Upper lobe of left lung (tissue), 6 donors: Measurements from ENCODE around the gene PLCL2. TPM values are rescaled to one million over a fixed set of nuclear protein-coding genes. Genes with fewer than 3 reads are reported as not detected.
A peak's percentile ranks its signal among the peaks of the same experiment; 100 is the strongest.

Experiments used
- ATAC-seq, 2 donors: fragments of 200-7000 bp; cut with Tn5 transposase; one replicate each; pipeline ENCODE4 v1.9.1; 2022; ENCODE audit warnings: mild to moderate bottlenecking in 2 of 2, moderate library complexity in 2 of 2; ENCODE audit not compliant: low FRiP score in 2 of 2
- DNase-seq, 2 donors: peaks; one replicate each; pipeline ENCODE4 v3.0.0-alpha.2; 2019 to 2020
- H3K27ac ChIP-seq, 4 donors: fragments of 200-600 bp; sonication (generic); one replicate each; pipeline ENCODE4 v1.5.1; 2016 to 2019
- H3K27me3 ChIP-seq, 4 donors: fragments of 200-600 bp; sonication (generic); one replicate each; pipeline ENCODE4 v1.5.1; 2017 to 2019
- H3K36me3 ChIP-seq, 4 donors: fragments of 200-600 bp; sonication (generic); one replicate each; pipeline ENCODE4 v1.5.1; 2016 to 2019
- H3K4me1 ChIP-seq, 4 donors: fragments of 200-600 bp; sonication (generic); one replicate each; pipeline ENCODE4 v1.5.1; 2018 to 2019
- H3K4me3 ChIP-seq, 4 donors: fragments of 200-600 bp; sonication (generic); one replicate each; pipeline ENCODE4 v1.5.1; 2017 to 2019; ENCODE audit warnings: mild to moderate bottlenecking in 2 of 4, moderate library complexity in 1 of 4
- H3K9me3 ChIP-seq, 4 donors: fragments of 200-600 bp; sonication (generic); one replicate each; pipeline ENCODE4 v1.5.1; 2018 to 2019
- EP300 ChIP-seq, 4 donors: sonication (generic); formaldehyde crosslinking; IDR thresholded peaks; one replicate each; pipeline ENCODE4 v1.5.1; 2017; ENCODE audit warnings: antibody characterized with exemption in 4 of 4, control low read depth in 2 of 4
- POLR2A ChIP-seq, 4 donors: fragments of 450-650 bp; IDR thresholded peaks; one replicate each; pipeline ENCODE4 v1.5.1; 2016 to 2017; ENCODE audit warnings: antibody characterized with exemption in 4 of 4, mild to moderate bottlenecking in 2 of 4
- POLR2AphosphoS5 ChIP-seq, 2 donors: sonication (generic); formaldehyde crosslinking; IDR thresholded peaks; one replicate each; pipeline ENCODE4 v1.5.1; 2017; ENCODE audit warnings: antibody characterized with exemption in 2 of 2
- WGBS, 2 donors: methylation state at CpG; one replicate each; pipeline ENCODE4 v1.1.5; 2017 to 2018; 5-methylcytosine and 5-hydroxymethylcytosine counted together
- total RNA-seq, 6 donors: library from RNA; depleted of rRNA in 4 of 6; stranded (reverse); fragments of >200 nt in 4 of 6; gene quantifications; one replicate each; pipeline versions ENCODE4 v1.1.0 to v1.2.1, GENCODE V29; 2016 to 2021
- TF ChIP-seq, protein P1 (sequence below), 6 experiments: fragments of 450-650 bp in 4 of 6; fragments of 200-600 bp in 2 of 6; sonication (generic) in 2 of 6; IDR thresholded peaks; one replicate each; pipeline ENCODE4 v1.5.1; 2016 to 2019; ENCODE audit warnings: antibody characterized with exemption in 6 of 6
- donor health status: DM: no; HTN: no; CAD: no; lungs with moderate emphysema.
- donor health status: DM: no; HTN: yes; CAD: no; lungs with severe emphysema.

PLCL2 gene
- total RNA-seq, 6 donors from 2014 or later = 6.5 to 15.8 (median 10.7) TPM

DNA sequence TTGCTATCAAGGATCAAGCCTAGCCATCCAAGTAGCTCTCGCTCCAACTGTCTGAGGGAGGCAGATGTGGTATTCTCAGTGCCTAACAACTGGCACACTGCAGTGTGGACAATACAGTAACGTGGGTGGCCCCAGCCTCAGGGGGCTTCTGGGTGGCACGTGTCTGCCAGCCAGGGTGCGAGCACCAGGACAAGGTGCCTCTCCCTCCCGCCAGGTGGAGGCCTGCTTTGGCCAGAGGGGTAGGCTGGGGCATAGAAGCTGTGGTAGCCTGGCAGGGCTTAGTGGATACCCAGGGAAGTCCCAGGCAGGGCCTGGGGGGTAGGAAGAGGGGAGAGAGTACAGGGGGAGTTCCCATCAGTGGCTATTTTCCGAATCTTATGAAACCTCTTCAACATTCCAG is 234.0 kb downstream of the PLCL2 start:
- peak in 1 of 2 donors; percentile 20 for DNase-seq
- H3K4me1 ChIP-seq = no peaks in the 10 kb centered on the region
- no peak for TF ChIP-seq POLR2A (IDR thresholded peaks at IDR 0.05)
- no peak for TF ChIP-seq EP300 (IDR thresholded peaks at IDR 0.05)
- no peak for TF ChIP-seq POLR2AphosphoS5 (IDR thresholded peaks at IDR 0.05)
- no peaks in the 10 kb centered on the region for H3K27me3 ChIP-seq
- H3K27ac ChIP-seq = no peak overlapping the region
- no peaks in the 10 kb centered on the region for H3K36me3 ChIP-seq
- no peak overlapping the region for H3K4me3 ChIP-seq
- no peaks in the 10 kb centered on the region for H3K9me3 ChIP-seq
- 94 to 97% methylated on average over 2 to 6 of the region's 6 CpGs for WGBS, 2 donors
- no peak for ATAC-seq

DNA sequence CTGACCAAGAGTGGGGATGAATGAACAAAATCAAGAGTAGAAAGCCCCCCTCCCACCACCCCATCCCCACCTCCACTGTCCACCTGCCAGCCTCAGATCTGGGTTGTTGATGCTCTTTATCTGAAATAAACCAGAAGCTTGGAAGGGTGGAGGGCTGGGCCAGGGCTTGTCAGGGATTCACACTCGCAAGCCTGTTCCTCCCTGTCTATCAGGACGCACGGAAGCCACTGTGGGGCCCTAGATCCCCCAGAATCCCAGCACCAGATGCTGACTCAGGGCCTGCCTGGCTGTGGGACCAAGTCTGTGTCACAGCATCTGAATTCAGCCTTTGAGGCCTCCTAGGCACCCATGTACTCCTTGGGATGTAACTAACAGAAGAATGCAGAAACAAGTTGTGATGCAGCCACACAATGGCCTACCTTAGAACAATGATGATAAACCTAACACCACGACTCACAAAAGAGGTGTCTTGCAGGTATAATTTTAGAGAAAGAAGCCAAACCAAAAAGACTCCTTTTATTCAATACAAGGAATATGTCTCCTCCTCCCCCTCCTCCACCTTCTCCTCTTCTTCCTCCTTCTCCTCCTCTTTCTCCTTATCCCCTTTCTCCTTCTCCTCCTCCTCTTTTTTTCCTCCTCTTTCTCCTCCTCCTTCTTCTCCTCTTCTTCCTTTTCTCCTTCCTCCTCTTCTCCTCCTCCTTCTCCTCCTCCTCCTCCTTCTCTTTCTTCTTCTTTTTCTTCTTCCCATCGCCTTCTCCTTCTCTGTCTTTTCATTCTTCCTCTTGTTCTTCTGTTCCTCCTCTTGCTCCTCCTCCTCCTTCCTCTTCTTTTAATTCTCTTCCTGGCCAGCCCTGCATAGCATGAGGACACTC is 234.7 kb downstream of the PLCL2 start:
- TF ChIP-seq EP300 (IDR thresholded peaks at IDR 0.05) = no peak
- TF ChIP-seq POLR2AphosphoS5 (IDR thresholded peaks at IDR 0.05) = no peak
- TF ChIP-seq POLR2A (IDR thresholded peaks at IDR 0.05) = no peak
- TF ChIP-seq, protein P1, sequence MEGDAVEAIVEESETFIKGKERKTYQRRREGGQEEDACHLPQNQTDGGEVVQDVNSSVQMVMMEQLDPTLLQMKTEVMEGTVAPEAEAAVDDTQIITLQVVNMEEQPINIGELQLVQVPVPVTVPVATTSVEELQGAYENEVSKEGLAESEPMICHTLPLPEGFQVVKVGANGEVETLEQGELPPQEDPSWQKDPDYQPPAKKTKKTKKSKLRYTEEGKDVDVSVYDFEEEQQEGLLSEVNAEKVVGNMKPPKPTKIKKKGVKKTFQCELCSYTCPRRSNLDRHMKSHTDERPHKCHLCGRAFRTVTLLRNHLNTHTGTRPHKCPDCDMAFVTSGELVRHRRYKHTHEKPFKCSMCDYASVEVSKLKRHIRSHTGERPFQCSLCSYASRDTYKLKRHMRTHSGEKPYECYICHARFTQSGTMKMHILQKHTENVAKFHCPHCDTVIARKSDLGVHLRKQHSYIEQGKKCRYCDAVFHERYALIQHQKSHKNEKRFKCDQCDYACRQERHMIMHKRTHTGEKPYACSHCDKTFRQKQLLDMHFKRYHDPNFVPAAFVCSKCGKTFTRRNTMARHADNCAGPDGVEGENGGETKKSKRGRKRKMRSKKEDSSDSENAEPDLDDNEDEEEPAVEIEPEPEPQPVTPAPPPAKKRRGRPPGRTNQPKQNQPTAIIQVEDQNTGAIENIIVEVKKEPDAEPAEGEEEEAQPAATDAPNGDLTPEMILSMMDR (IDR thresholded peaks at IDR 0.05) = no peak
- no peak for ATAC-seq
- WGBS, 2 donors = 68 to 76% methylated on average over 5 of the region's 5 CpGs
- Histone ChIP-seq H3K4me3 (no peak overlapping the region), H3K27ac (no peak overlapping the region), H3K4me1 (no peaks in the 10 kb centered on the region), H3K36me3 (no peaks in the 10 kb centered on the region), H3K9me3 (no peaks in the 10 kb centered on the region), H3K27me3 (no peaks in the 10 kb centered on the region)
- no peak for DNase-seq

DNA sequence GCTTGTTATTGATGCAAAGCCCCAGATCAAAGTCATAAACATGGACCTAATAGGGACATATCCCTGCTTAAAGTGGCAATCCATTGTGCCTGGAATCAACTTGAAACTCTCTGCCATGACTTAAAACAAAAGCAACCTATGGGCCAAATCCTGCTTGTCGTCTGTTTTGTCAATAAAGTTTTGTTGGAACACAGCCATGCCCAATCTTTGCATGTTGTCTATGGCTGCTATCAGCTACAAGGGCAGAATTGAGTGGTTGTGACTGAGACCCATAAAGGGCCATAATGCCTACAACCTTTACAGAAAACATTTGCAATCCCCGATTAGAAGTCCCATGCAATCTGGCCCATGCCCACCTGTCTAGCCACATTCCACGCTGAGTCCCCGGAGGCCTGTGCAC is 235.4 kb downstream of the PLCL2 start:
- H3K36me3 ChIP-seq = no peaks in the 10 kb centered on the region
- H3K27me3 ChIP-seq = no peaks in the 10 kb centered on the region
- no peak overlapping the region for H3K27ac ChIP-seq
- H3K4me1 ChIP-seq = no peaks in the 10 kb centered on the region
- no peaks in the 10 kb centered on the region for H3K9me3 ChIP-seq
- no peak for TF ChIP-seq POLR2A (IDR thresholded peaks at IDR 0.05)
- TF ChIP-seq POLR2AphosphoS5 (IDR thresholded peaks at IDR 0.05) = no peak
- no peak for TF ChIP-seq EP300 (IDR thresholded peaks at IDR 0.05)
- TF ChIP-seq, protein P1 (IDR thresholded peaks at IDR 0.05) = no peak
- DNase-seq (no peak), ATAC-seq (no peak)
- 91 to 92% methylated on average over 4 of the region's 4 CpGs for WGBS, 2 donors
- H3K4me3 ChIP-seq = no peak overlapping the region

DNA sequence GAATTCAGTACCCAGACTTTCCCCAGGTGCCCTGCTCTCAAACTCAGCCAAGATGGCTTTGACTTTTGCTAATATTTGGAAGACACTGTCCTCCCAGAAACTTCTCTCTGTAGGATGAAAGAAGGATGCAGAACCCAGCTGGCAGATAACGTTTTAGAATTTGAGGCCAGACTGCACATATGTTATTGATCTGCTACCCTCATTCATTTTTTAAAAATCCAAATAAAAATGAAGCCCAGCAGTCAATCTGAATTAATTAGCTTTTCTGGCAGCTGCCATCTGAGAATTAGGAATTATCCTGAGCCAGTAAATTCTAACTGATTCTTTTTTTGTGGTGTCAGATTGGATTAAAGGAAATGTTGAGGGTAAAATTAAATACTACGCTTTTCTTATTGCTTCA is 236.6 kb downstream of the PLCL2 start:
- Histone ChIP-seq H3K4me3 (no peak overlapping the region), H3K4me1 (no peaks in the 10 kb centered on the region), H3K27ac (no peak overlapping the region), H3K27me3 (no peaks in the 10 kb centered on the region), H3K9me3 (no peaks in the 10 kb centered on the region), H3K36me3 (no peaks in the 10 kb centered on the region)
- no peak for ATAC-seq
- DNase-seq = no peak
- no peak for TF ChIP-seq POLR2A (IDR thresholded peaks at IDR 0.05)
- no peak for TF ChIP-seq POLR2AphosphoS5 (IDR thresholded peaks at IDR 0.05)
- no peak for TF ChIP-seq EP300 (IDR thresholded peaks at IDR 0.05)
- TF ChIP-seq, protein P1 (IDR thresholded peaks at IDR 0.05) = no peak
- 86 to 96% methylated on average over 2 of the region's 2 CpGs for WGBS, 2 donors

DNA sequence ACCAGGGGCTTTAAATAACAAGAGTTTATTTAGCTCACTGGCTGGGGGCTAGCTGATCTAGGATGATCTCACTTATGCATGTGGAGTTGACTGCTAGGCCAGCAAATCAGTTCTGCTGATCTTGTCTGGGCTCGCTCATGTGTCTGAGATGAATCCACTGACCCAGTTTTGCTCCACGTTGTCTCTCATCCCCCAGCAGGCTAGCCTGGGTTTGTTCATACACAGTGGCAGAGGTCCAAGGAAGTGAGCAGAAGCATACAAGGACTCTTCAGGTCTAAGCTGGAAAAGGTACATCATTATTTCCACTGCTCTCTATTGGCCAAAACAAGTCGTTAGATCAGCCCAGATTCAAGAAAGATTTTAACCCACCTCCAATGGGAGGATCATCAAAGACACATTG is 238.0 kb downstream of the PLCL2 start:
- no peak overlapping the region for H3K4me3 ChIP-seq
- TF ChIP-seq EP300 (IDR thresholded peaks at IDR 0.05) = no peak
- TF ChIP-seq, protein P1 (IDR thresholded peaks at IDR 0.05) = no peak
- no peak for TF ChIP-seq POLR2A (IDR thresholded peaks at IDR 0.05)
- no peak for TF ChIP-seq POLR2AphosphoS5 (IDR thresholded peaks at IDR 0.05)
- H3K27me3 ChIP-seq = no peaks in the 10 kb centered on the region
- WGBS, 2 donors = 95 to 100% methylated on average over 3 of the region's 3 CpGs
- H3K27ac ChIP-seq = no peak overlapping the region
- ATAC-seq (no peak), DNase-seq (no peak)
- no peaks in the 10 kb centered on the region for H3K4me1 ChIP-seq
- no peaks in the 10 kb centered on the region for H3K9me3 ChIP-seq
- H3K36me3 ChIP-seq = no peaks in the 10 kb centered on the region
